ENCODE results near the gene CLCN1.

Gene CLCN1

DNA sequence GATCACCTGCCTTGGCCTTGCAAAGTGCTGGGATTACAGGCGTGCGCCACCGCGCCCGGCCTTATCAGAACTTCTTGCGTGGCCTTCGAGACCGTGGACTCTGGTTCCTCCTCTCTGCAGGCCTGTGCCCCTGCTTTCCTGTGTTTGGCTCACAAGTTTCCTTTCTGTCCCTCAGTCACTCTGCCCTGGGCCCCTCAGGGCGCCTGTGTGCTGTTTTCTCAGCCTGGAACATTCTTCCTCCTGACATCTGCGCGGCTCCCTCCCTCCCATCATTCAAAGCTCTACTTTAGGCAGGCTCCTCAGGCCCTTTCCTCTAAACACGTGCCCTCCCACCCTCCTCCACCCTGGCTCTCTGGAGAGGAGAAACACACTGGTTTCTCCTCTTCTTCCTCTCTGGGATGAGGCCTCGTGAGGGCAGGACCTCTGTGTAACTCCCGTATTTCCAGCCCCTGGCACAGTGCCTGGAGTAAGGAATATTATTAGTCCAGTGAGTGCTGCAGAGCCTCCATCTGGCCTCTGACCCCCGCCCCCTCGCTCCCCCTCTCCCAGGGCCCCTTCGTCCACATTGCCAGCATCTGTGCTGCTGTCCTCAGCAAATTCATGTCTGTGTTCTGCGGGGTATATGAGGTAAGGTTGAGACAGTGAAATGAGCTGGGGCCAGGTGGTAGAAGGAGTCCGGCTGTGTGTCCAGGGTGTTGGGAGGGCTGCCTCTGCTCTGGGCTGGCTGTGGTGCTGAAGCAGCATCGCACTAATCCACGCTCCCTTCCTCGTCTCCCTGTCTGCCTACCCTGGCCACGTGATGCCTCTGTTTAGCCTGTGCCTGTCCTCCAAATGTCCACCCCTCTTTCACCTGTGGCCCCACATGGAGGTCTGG is 7.1 kb downstream of the CLCN1 start:
- H4K12ac ChIP-seq (ENCODE audit: low read depth, low read length): no peak overlapping the region
- no peak overlapping the region for H2BK120ac ChIP-seq (ENCODE audit: insufficient read depth, low read length, poor library complexity)
- no peak overlapping the region for H3K14ac ChIP-seq (ENCODE audit: low read length)
- no peak overlapping the region for H4K91ac ChIP-seq (ENCODE audit: low read depth, low read length)
- H4K8ac ChIP-seq (ENCODE audit: low read depth, low read length): no peak overlapping the region
- H2BK5ac ChIP-seq (ENCODE audit: low read depth, low read length, poor library complexity): no peak overlapping the region
- no peak overlapping the region for H3K4me3 ChIP-seq (ENCODE audit: low read depth, low read length)
- WGBS (ENCODE audit: extremely low coverage, insufficient coverage, insufficient read length): no CpG with 5 or more reads among the region's 23 CpGs
- no peaks in the 10 kb centered on the region for H3K36me3 ChIP-seq (ENCODE audit: control insufficient read depth in 1 of 2, insufficient read depth in 2 of 2, low read length in 2 of 2)
- H3K79me1 ChIP-seq (ENCODE audit: low read length): no peaks in the 10 kb centered on the region
- H3K9ac ChIP-seq (ENCODE audit: low read length): no peak overlapping the region
- H3K18ac ChIP-seq (ENCODE audit: low read length): no peak overlapping the region
- no peaks in the 10 kb centered on the region for H3K79me2 ChIP-seq (ENCODE audit: control insufficient read depth, insufficient read depth, low read length, poor library complexity)
- H3K4me2 ChIP-seq (ENCODE audit: low read length): no peak overlapping the region
- no peak overlapping the region for H3K4ac ChIP-seq (ENCODE audit: low read depth, low read length)
- H2AFZ ChIP-seq (ENCODE audit: insufficient read depth, low read length, poor library complexity): no peak overlapping the region
- H3K4me1 ChIP-seq (ENCODE audit: control insufficient read depth in 1 of 2, insufficient read depth in 2 of 2, low read length in 2 of 2): peaks cover 4 to 7% of the 10 kb centered on the region in 2 experiments
- no peaks in the 10 kb centered on the region for H3K27me3 ChIP-seq (ENCODE audit: insufficient read depth, low read length)
- H2BK12ac ChIP-seq (ENCODE audit: low read length): no peak overlapping the region
- H3K23ac ChIP-seq (ENCODE audit: low read length): no peak overlapping the region
- DNase-seq: no peak
- no peak overlapping the region for H2AK5ac ChIP-seq (ENCODE audit: low read length)
- no peak overlapping the region for H3K27ac ChIP-seq (ENCODE audit: low read depth, low read length)
- H3K9me3 ChIP-seq (ENCODE audit: insufficient read depth, low read depth, low read length): peaks cover 1% of the 10 kb centered on the region

DNA sequence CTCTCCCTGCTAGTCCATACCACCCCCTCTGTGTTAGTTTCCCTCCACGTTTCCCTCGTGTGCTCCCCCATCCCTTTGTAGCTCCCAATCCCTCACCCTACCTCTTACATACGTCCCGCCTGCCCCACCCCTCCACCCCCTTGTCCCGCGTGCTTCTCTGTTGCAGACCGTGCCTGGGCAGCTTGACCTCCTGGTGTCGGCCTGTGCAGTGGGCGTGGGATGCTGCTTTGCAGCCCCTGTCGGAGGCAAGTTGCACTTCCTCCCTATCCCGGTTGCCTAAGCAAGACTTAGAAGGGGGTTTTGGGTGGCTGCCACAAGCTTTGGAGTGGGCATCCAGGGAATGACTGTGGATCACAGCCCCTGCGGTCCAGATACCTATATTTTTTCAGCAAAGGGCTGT is 7.7 kb downstream of the CLCN1 start:
- no CpG with 5 or more reads among the region's 12 CpGs for whole genome bisulfite sequencing (ENCODE audit: extremely low coverage, insufficient coverage, insufficient read length)
- H2BK5ac ChIP-seq (ENCODE audit: low read depth, low read length, poor library complexity): no peak overlapping the region
- H2AK5ac ChIP-seq (ENCODE audit: low read length): no peak overlapping the region
- DNase-seq: no peak
- no peak overlapping the region for H3K27ac ChIP-seq (ENCODE audit: low read depth, low read length)
- H3K27me3 ChIP-seq (ENCODE audit: insufficient read depth, low read length): no peaks in the 10 kb centered on the region
- no peak overlapping the region for H4K91ac ChIP-seq (ENCODE audit: low read depth, low read length)
- no peak overlapping the region for H2BK12ac ChIP-seq (ENCODE audit: low read length)
- no peak overlapping the region for H3K14ac ChIP-seq (ENCODE audit: low read length)
- H3K79me1 ChIP-seq (ENCODE audit: low read length): no peaks in the 10 kb centered on the region
- no peak overlapping the region for H3K18ac ChIP-seq (ENCODE audit: low read length)
- no peak overlapping the region for H3K9ac ChIP-seq (ENCODE audit: low read length)
- no peaks in the 10 kb centered on the region for H3K36me3 ChIP-seq (ENCODE audit: control insufficient read depth in 1 of 2, insufficient read depth in 2 of 2, low read length in 2 of 2)
- no peaks in the 10 kb centered on the region for H3K79me2 ChIP-seq (ENCODE audit: control insufficient read depth, insufficient read depth, low read length, poor library complexity)
- no peak overlapping the region for H3K4me2 ChIP-seq (ENCODE audit: low read length)
- H3K9me3 ChIP-seq (ENCODE audit: insufficient read depth, low read depth, low read length): peaks cover 1% of the 10 kb centered on the region
- H2BK120ac ChIP-seq (ENCODE audit: insufficient read depth, low read length, poor library complexity): no peak overlapping the region
- H3K23ac ChIP-seq (ENCODE audit: low read length): no peak overlapping the region
- H3K4me1 ChIP-seq (ENCODE audit: control insufficient read depth in 1 of 2, insufficient read depth in 2 of 2, low read length in 2 of 2): peaks cover 3 to 4% of the 10 kb centered on the region in 2 experiments
- no peak overlapping the region for H4K12ac ChIP-seq (ENCODE audit: low read depth, low read length)
- no peak overlapping the region for H4K8ac ChIP-seq (ENCODE audit: low read depth, low read length)
- H3K4ac ChIP-seq (ENCODE audit: low read depth, low read length): no peak overlapping the region
- H2AFZ ChIP-seq (ENCODE audit: insufficient read depth, low read length, poor library complexity): no peak overlapping the region
- H3K4me3 ChIP-seq (ENCODE audit: low read depth, low read length): no peak overlapping the region

DNA sequence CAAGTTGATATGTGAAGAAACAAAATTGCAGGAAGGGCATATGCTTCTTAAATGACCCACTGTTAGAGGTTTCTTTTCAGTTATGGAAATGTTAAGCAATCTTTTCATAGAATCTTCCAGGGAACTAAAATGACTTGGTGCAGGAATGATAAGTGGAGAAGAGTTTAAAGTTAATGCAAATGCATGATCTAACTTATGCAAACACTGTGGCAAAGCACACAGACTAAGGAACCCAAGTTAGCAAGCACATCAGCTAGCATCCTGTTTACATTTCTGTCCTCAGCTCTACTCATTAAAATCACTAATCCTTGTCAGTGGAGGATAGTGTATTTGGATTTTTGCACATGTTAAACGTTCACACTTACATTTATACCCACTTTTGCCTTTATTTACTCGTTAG is 9.3 kb downstream of the CLCN1 start:
- DNase-seq: no peak
- no peaks in the 10 kb centered on the region for H3K79me1 ChIP-seq (ENCODE audit: low read length)
- no peak overlapping the region for H2BK5ac ChIP-seq (ENCODE audit: low read depth, low read length, poor library complexity)
- no peak overlapping the region for H4K8ac ChIP-seq (ENCODE audit: low read depth, low read length)
- H4K91ac ChIP-seq (ENCODE audit: low read depth, low read length): no peak overlapping the region
- no peak overlapping the region for H3K4me3 ChIP-seq (ENCODE audit: low read depth, low read length)
- H2BK12ac ChIP-seq (ENCODE audit: low read length): no peak overlapping the region
- no peak overlapping the region for H3K9ac ChIP-seq (ENCODE audit: low read length)
- no peaks in the 10 kb centered on the region for H3K27me3 ChIP-seq (ENCODE audit: insufficient read depth, low read length)
- no CpG with 5 or more reads among the region's 2 CpGs for WGBS (ENCODE audit: extremely low coverage, insufficient coverage, insufficient read length)
- no peak overlapping the region for H2AK5ac ChIP-seq (ENCODE audit: low read length)
- peaks cover 0 to 4% of the 10 kb centered on the region in 2 experiments for H3K4me1 ChIP-seq (ENCODE audit: control insufficient read depth in 1 of 2, insufficient read depth in 2 of 2, low read length in 2 of 2)
- H3K27ac ChIP-seq (ENCODE audit: low read depth, low read length): no peak overlapping the region
- H3K18ac ChIP-seq (ENCODE audit: low read length): no peak overlapping the region
- H3K23ac ChIP-seq (ENCODE audit: low read length): no peak overlapping the region
- no peaks in the 10 kb centered on the region for H3K9me3 ChIP-seq (ENCODE audit: insufficient read depth, low read depth, low read length)
- H3K4me2 ChIP-seq (ENCODE audit: low read length): no peak overlapping the region
- H3K36me3 ChIP-seq (ENCODE audit: control insufficient read depth in 1 of 2, insufficient read depth in 2 of 2, low read length in 2 of 2): no peaks in the 10 kb centered on the region
- H3K79me2 ChIP-seq (ENCODE audit: control insufficient read depth, insufficient read depth, low read length, poor library complexity): no peaks in the 10 kb centered on the region
- no peak overlapping the region for H3K4ac ChIP-seq (ENCODE audit: low read depth, low read length)
- no peak overlapping the region for H2AFZ ChIP-seq (ENCODE audit: insufficient read depth, low read length, poor library complexity)
- no peak overlapping the region for H4K12ac ChIP-seq (ENCODE audit: low read depth, low read length)
- no peak overlapping the region for H2BK120ac ChIP-seq (ENCODE audit: insufficient read depth, low read length, poor library complexity)
- no peak overlapping the region for H3K14ac ChIP-seq (ENCODE audit: low read length)

DNA sequence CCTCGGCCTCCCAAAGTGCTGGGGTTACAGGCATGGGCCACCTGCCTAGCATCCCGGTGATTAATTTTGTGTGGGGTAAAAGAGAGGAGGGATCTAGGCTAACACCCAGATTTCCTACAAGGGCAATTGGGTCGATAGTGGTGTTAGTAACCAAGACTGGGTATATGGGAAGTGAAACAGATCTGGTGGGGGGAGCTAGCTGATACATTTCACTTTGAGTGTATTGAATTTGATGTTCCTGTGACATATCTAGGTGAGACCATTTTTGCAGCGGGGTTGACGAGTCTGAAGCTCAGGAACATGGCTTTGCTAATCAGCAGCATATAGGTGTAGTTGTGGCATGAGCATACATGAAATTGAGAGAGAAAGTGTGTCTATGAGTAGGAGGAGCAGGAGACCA is 12.0 kb downstream of the CLCN1 start:
- Histone ChIP-seq H3K23ac (ENCODE audit: low read length) (no peak overlapping the region), H4K8ac (ENCODE audit: low read depth, low read length) (no peak overlapping the region), H2AFZ (ENCODE audit: insufficient read depth, low read length, poor library complexity) (no peak overlapping the region), H3K79me2 (ENCODE audit: control insufficient read depth, insufficient read depth, low read length, poor library complexity) (no peaks in the 10 kb centered on the region), H2BK5ac (ENCODE audit: low read depth, low read length, poor library complexity) (no peak overlapping the region), H3K18ac (ENCODE audit: low read length) (no peak overlapping the region), H3K4ac (ENCODE audit: low read depth, low read length) (no peak overlapping the region), H4K12ac (ENCODE audit: low read depth, low read length) (no peak overlapping the region), H2BK120ac (ENCODE audit: insufficient read depth, low read length, poor library complexity) (no peak overlapping the region), H3K9ac (ENCODE audit: low read length) (no peak overlapping the region), H3K27me3 (ENCODE audit: insufficient read depth, low read length) (no peaks in the 10 kb centered on the region), H4K91ac (ENCODE audit: low read depth, low read length) (no peak overlapping the region), H3K9me3 (ENCODE audit: insufficient read depth, low read depth, low read length) (no peaks in the 10 kb centered on the region), H3K36me3 (ENCODE audit: control insufficient read depth in 1 of 2, insufficient read depth in 2 of 2, low read length in 2 of 2) (no peaks in the 10 kb centered on the region), H3K4me3 (ENCODE audit: low read depth, low read length) (no peak overlapping the region), H3K27ac (ENCODE audit: low read depth, low read length) (no peak overlapping the region), H3K4me1 (ENCODE audit: control insufficient read depth in 1 of 2, insufficient read depth in 2 of 2, low read length in 2 of 2) (no peaks in the 10 kb centered on the region), H3K14ac (ENCODE audit: low read length) (no peak overlapping the region), H3K4me2 (ENCODE audit: low read length) (no peak overlapping the region), H2BK12ac (ENCODE audit: low read length) (no peak overlapping the region), H2AK5ac (ENCODE audit: low read length) (no peak overlapping the region), H3K79me1 (ENCODE audit: low read length) (no peaks in the 10 kb centered on the region)
- DNase-seq: no peak
- no CpG with 5 or more reads among the region's 5 CpGs for WGBS (ENCODE audit: extremely low coverage, insufficient coverage, insufficient read length)
